NCI-H128 (cell line): ENCODE results near the gene INVS.
"Not testable (repeated sequence)": the region's sequence is repeated elsewhere in the genome, so short reads cannot be mapped to it uniquely, and the experiment has no call there.

Source experiments
- DNase-seq: peaks from one replicate; lab custom pipeline; 2025; ENCODE audit not compliant: unreplicated experiment; lab: John Stamatoyannopoulos, UW

Gene INVS

GRCh38 chr9:100082782-100083181 is 16.3 kb upstream of the INVS start:
- no peak for DNase-seq

DNA sequence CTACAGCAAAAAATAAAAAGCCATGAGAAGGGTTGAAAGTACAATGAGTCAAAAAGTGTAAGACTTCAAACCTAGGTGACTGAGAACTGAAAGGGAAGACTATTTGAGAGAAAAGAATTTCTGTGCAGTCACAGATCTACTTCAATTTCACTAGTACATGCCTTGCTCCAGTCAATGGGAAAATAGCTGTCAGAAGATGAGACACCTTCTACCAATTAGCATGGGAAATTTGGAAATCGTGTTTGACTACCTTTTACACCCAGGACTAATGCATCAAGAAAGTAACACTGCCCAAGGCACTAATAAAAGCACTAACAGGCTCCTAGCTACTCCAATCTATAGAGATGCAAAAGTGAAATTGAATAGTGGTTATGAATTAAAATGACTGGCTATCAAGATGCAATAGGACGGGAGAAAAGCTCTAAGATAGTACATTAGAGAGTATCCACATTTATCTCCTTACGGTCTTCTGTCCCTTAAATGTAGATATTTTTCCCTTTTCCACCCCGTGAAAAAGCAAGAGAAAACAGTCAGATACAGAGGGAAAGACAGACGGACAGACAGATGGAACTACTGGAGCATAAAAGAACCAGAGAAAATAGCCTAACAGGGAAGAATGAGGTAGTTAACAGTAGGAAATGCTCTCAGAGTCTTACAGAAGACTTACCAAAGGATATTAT is 15.5 kb upstream of the INVS start:
- no peak for DNase-seq

- DNase-seq, result no peak
Observed at GRCh38 chr9:100084128-100084453, 15.0 kb upstream of the INVS start.

DNA sequence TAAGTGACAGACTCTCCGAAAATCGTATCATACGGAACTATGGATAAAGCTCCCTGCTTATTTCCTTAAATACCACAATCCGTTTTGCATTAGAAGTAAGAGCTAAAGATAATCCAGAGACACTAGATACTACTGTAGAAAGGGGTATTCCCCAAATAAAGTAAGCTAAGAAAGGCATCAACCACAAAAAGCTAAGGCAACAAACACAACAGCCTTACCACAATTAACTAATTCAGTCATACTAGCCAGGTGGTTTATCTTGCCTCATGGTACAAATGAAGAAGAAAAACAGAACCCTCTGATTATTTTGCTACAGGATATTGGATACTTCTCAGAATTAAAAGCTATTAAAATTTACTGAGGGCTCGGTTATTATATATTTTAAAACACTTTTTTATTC is 14.3 kb upstream of the INVS start:
- DNase-seq, result no peak

DNA sequence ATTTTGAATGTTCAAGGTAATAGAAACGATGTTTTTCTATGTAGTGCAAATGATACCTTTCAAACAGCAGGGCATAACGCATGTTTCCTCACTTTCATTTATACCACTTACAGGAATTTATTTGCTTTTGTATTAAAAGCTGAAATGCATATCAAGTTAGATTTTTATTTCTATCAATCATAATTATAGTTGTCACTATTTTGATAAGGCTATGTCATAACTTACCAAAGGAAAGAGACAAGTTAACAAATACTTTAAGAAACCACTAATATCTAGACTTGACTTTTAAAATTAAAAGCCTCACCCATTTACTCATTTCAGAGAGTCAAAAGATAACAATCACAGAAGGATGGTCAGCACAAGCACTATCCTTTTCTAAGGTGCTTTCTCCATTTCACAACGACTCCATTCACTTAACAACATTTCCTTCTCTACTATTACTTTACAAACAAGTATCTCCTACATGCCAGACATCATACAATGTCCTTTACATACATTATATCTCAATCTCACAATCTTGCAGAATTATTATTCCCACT is 12.9 kb upstream of the INVS start:
- no peak for DNase-seq

DNA sequence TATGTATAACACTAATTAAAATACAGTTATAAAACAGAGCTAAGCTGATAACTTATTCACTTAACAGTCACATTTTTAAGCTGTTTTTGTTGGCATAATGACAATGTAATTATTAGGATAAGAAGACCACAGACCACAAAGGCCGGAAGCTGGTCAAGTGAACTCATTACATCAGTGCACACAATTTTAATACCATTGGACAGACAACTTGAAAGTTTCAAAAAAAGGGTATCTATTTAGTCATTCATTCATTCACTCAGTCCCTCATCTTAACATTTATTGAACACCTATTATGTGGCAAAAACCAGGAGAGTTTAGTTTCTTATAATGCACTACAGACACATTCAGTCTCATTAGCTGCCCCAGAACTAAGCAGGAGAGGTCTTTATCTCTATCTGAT is 11.8 kb upstream of the INVS start:
- DNase-seq, result no peak

GRCh38 chr9:100088202-100088601 is 10.8 kb upstream of the INVS start:
- DNase-seq, result no peak

GRCh38 chr9:100090880-100091279 is 8.2 kb upstream of the INVS start:
- DNase-seq, result no peak

DNA sequence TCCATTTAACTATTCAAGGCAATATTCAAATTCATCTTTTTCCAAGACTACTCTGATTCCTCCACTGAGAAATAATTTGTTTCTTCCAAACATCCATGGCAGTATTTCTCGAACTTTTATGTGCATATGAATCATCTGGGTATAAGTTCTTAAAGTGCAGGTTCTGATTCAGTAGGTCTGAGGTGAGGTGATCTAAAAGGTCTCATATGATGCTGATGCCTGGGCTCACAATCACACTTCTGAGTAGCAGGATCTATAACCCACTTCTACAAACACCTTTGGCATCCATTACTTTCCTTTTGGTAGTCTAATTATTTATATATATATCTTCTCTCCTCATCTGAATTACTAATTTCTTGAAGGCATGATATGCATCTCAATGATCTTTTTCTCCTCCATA is 7.4 kb upstream of the INVS start:
- DNase-seq, result no peak

GRCh38 chr9:100092066-100092465 is 7.0 kb upstream of the INVS start:
- no peak for DNase-seq

DNA sequence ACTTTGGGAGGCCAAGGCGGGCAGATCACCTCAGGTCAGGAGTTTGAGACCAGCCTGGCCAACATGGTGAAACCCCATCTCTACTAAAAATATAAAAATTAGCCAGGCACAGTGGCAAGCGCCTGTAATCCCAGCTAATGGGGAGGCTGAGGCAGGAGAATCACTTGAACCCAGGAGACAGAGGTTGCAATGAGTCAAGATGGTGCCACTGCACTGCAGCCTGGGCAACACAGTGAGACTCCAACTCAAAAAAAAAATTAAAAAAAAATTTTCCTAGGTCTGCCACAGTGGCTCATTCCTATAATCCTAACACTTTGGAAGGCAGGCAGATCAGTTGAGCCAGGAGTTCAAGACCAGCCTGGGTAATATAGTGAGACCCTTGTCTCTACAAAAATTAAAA is 4.6 kb upstream of the INVS start:
- DNase-seq, result not testable (repeated sequence)

- DNase-seq, result no peak
Observed at GRCh38 chr9:100096378-100096916, 2.6 kb upstream of the INVS start.

- DNase-seq, result peak; percentile 10
Observed at GRCh38 chr9:100098046-100098886, 777 bp upstream of the INVS start.

- DNase-seq, result peak; percentile 5
Observed at GRCh38 chr9:100099722-100100042, 639 bp downstream of the INVS start.

- no peak for DNase-seq
Observed at GRCh38 chr9:100100146-100100667, 1.2 kb downstream of the INVS start.

DNA sequence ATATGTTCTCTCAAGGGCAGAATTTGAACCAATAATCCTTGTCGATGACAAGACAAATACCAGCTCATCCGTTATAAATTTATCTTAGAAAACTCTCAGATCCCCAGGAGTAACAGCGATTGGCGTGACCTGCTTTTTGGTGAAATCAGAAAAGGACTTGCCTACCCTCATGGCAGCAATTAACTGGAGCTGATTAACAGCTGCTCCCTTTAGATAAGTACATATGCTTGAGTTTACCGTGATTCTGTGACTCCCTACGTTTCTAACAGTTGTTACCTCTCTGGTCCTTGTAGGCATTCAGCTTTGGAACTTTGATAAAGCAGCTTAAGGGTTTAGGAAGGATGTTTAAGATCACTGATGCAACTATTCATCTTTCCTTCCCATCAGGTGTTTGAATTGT is 2.6 kb downstream of the INVS start:
- DNase-seq, result no peak

DNA sequence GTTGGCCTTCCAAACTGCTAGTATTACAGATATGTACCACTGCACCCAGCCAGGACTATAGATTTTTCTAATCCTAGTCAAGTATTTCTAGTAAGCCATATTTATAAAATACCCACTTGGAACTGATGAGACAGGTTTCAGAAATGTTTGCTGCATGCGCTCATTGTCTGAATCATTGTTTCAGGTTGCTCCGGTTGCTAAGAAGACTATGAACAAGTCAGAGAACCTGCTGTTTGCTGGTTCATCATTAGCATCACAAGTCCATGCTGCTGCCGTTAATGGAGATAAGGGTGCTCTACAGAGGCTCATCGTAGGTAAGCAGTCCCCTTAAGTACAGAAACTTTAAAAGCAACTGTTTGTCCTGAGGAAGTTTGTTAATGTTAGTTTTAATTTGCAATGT is 5.3 kb downstream of the INVS start:
- no peak for DNase-seq

DNA sequence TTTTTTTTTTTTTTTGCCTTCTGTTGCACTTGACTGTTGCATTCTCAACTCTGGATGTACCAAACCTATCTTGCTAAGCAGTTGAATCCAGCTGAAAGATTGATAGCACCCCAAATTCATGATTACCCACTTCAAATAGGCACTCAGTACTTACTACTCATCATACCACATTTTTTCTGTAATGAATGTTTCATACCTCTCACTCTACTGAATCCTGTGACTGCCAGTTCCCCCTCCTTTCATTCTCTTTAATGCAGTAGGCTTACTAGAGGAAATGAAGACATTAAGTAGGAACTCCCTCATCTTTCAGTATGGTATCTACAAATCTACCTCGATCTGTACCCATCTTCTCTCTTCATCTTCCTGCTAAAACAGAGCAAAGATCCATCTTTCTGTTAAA is 6.8 kb downstream of the INVS start:
- DNase-seq, result no peak

- DNase-seq, result no peak
Observed at GRCh38 chr9:100106616-100107015, 7.6 kb downstream of the INVS start.

GRCh38 chr9:100108559-100108958 is 9.5 kb downstream of the INVS start:
- no peak for DNase-seq

GRCh38 chr9:100111235-100111634 is 12.2 kb downstream of the INVS start:
- no peak for DNase-seq

- no peak for DNase-seq
Observed at GRCh38 chr9:100112677-100113336, 13.8 kb downstream of the INVS start.
